Esophagus squamous epithelium (tissue), 5 donors: ENCODE measurements around the gene STAT3. TPM values are rescaled to one million over a fixed set of nuclear protein-coding genes. Genes with fewer than 3 reads are reported as not detected.
"Not testable (repeated sequence)": the region's sequence is repeated elsewhere in the genome, so short reads cannot be mapped to it uniquely, and the experiment has no call there.

Experiments
- DNase-seq: peaks from one replicate; lab custom pipeline; 2025; lab: John Stamatoyannopoulos, UW
- H3K27ac ChIP-seq, 4 donors: fragments of 200-600 bp; sonication (generic); one replicate each; pipeline ENCODE4 v1.5.1; 2016 to 2019; ENCODE audit warnings: mild to moderate bottlenecking in 1 of 4
- H3K27me3 ChIP-seq, 4 donors: fragments of 200-600 bp; sonication (generic); 1 replicate in 3 of 4; 2 replicates in 1 of 4; pipeline versions ENCODE4 v1.5.1 to v1.6.0; 2017 to 2021; ENCODE audit warnings: antibody characterized with exemption in 1 of 4
- H3K36me3 ChIP-seq, 3 donors: fragments of 200-600 bp; sonication (generic); one replicate each; pipeline ENCODE4 v1.5.1; 2016 to 2019
- H3K4me1 ChIP-seq, 3 donors: fragments of 200-600 bp; sonication (generic); one replicate each; pipeline ENCODE4 v1.5.1; 2017 to 2019
- H3K4me3 ChIP-seq, 4 donors: fragments of 200-600 bp; sonication (generic); 1 replicate in 3 of 4; 2 replicates in 1 of 4; pipeline ENCODE4 v1.5.1; 2016 to 2019; ENCODE audit warnings: mild to moderate bottlenecking in 2 of 4, moderate library complexity in 1 of 4
- H3K9me3 ChIP-seq, 3 donors: fragments of 200-600 bp; sonication (generic); one replicate each; pipeline ENCODE4 v1.5.1; 2016 to 2019
- POLR2A ChIP-seq, 4 donors: fragments of 450-650 bp; IDR thresholded peaks; one replicate each; pipeline ENCODE4 v1.6.1; 2017; ENCODE audit warnings: antibody characterized with exemption in 4 of 4, mild to moderate bottlenecking in 4 of 4, moderate library complexity in 3 of 4
- WGBS, 2 donors: methylation state at CpG; one replicate each; pipeline ENCODE4 v1.1.5; 2018; 5-methylcytosine and 5-hydroxymethylcytosine counted together
- intact Hi-C: fragments of 100-400 bp; cut with DNase I; formaldehyde crosslinking; loops from one replicate; pipeline ENCODE4 v1.15.0; 2022
- total RNA-seq, 4 donors: library from RNA; depleted of rRNA; stranded (reverse); fragments of >200 nt; gene quantifications; one replicate each; pipeline ENCODE4 v1.1.0, GENCODE V29; 2016
- TF ChIP-seq, protein P1 (sequence below), 6 experiments: fragments of 450-650 bp in 4 of 6; fragments of 200-600 bp in 2 of 6; sonication (generic) in 2 of 6; IDR thresholded peaks; one replicate each; pipeline ENCODE4 v1.5.1; 2016 to 2019; ENCODE audit warnings: antibody characterized with exemption in 6 of 6, mild to moderate bottlenecking in 4 of 6, moderate library complexity in 4 of 6
- donor health status: DM: yes; HTN: yes; CAD: no.

STAT3 gene
- total RNA-seq, 4 donors from 2014 or later: 137 to 229 (median 176) TPM

DNA sequence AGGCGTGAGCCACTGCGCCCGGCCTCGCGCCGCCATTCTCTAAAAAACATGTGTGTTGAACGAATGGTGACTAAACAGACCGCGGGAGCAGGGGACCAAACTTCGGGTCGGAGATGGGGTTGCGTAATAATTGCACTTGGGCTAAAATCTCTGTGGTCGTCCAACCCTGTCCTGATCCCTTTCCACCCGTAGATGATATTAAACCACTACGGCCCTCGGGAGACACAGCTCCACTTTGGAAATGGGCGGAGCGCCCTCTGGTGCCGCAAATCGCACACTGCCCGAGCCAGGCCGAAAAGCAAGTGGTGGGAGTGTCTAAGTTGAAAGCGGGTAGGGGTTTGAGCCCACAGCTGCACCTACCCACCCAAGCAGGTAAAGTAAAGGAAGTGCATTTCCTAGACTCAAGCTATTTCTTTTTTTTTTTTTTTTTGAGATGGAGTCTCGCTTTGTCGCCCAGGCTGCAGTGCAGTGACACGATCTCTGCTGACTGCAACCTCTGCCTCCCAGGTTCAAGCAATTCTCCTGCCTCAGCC lies 17.8 kb upstream of the STAT3 start:
- H3K36me3 ChIP-seq: peaks cover 5 to 32% (median 10%) of the 10 kb centered on the region in 3 donors
- 24 to 41% methylated on average over 15 to 22 of the region's 26 CpGs for WGBS, 2 donors
- H3K27ac ChIP-seq: peak overlapping the region; percentile 76 to 97 (median 88)
- no peaks in the 10 kb centered on the region for H3K9me3 ChIP-seq
- H3K27me3 ChIP-seq: no peaks in the 10 kb centered on the region
- TF ChIP-seq POLR2A (IDR thresholded peaks at IDR 0.05): no peak
- TF ChIP-seq, protein P1, sequence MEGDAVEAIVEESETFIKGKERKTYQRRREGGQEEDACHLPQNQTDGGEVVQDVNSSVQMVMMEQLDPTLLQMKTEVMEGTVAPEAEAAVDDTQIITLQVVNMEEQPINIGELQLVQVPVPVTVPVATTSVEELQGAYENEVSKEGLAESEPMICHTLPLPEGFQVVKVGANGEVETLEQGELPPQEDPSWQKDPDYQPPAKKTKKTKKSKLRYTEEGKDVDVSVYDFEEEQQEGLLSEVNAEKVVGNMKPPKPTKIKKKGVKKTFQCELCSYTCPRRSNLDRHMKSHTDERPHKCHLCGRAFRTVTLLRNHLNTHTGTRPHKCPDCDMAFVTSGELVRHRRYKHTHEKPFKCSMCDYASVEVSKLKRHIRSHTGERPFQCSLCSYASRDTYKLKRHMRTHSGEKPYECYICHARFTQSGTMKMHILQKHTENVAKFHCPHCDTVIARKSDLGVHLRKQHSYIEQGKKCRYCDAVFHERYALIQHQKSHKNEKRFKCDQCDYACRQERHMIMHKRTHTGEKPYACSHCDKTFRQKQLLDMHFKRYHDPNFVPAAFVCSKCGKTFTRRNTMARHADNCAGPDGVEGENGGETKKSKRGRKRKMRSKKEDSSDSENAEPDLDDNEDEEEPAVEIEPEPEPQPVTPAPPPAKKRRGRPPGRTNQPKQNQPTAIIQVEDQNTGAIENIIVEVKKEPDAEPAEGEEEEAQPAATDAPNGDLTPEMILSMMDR (IDR thresholded peaks at IDR 0.05): peak; percentile 76 to 94 (median 88)
- intact Hi-C loops: no loop called here
- H3K4me1 ChIP-seq: peaks cover 41 to 94% (median 74%) of the 10 kb centered on the region in 3 donors
- DNase-seq: no peak
- no peak overlapping the region for H3K4me3 ChIP-seq

DNA sequence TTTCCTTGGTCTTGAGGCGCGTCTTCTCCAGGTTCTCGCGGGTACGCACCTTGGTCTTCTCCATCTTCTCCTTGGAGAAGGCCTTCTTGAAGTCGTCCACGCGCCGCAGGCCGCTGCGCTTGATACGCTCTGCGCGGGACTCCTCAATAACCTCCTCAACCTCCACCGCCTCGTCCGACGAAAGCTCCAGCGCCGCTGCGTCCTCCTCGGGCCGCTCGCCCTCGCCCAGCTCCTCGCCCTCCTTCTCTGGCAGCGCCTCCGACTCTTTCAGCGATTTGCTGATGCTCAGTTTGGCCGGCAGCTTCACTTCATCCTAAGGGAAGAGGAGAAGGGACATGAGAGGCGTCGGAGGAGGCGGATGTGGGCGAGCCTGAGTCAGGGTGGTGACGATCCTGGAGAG lies 16.8 kb upstream of the STAT3 start:
- H3K27me3 ChIP-seq: no peaks in the 10 kb centered on the region
- WGBS, 2 donors: 90 to 92% methylated on average over 30 to 31 of the region's 35 CpGs
- H3K9me3 ChIP-seq: no peaks in the 10 kb centered on the region
- no peak overlapping the region for H3K4me3 ChIP-seq
- H3K4me1 ChIP-seq: peaks cover 38 to 92% (median 64%) of the 10 kb centered on the region in 3 donors
- no peak for DNase-seq
- TF ChIP-seq, protein P1 (IDR thresholded peaks at IDR 0.05): no peak
- no peak for TF ChIP-seq POLR2A (IDR thresholded peaks at IDR 0.05)
- H3K36me3 ChIP-seq: peaks cover 5 to 32% (median 10%) of the 10 kb centered on the region in 3 donors
- intact Hi-C loops: no loop called here
- H3K27ac ChIP-seq: peak overlapping the region in 2 of 4 donors; percentile 55 to 97

DNA sequence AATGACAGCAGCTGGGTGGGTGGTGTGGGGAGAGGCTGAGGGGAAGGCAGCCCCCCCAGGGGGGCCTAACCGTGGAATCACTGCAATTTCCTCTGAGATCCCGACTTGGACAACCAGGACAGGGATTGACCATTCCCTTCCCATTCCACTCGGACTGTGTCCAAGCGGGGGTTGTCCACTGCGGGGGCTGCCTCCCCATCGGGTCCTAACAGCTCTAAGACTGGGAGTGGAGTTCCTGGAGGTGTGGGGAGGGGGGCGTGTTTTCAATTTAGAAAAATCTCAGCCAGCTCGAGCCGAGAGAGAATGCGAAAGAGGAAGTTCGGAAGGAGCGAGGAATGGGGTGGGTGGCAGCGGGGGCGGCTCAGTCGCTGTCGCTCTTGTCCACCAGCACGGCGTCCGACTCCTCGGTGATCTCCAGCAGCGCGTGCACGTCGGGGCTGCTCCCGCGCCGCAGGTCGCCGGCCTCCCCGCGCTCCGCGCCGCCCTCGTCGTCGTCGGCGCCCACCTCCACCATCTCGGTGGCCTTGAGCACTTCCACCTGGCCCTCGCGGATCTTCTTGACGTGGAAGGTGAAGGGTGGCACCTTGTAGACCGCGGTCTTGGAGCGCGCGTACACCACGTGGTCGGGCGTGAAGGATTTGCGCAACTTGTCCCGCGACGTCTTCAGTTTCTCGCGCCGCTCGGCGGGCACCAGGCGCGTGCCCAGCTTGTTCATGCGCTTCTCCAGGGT lies 16.2 kb upstream of the STAT3 start:
- Histone ChIP-seq H3K27ac (peak overlapping the region in 3 of 4 donors; percentile 5 to 97 (median 42)), H3K27me3 (no peaks in the 10 kb centered on the region), H3K36me3 (peaks cover 5 to 32% (median 10%) of the 10 kb centered on the region in 3 donors), H3K4me1 (peaks cover 37 to 92% (median 58%) of the 10 kb centered on the region in 3 donors), H3K4me3 (no peak overlapping the region), H3K9me3 (no peaks in the 10 kb centered on the region)
- TF ChIP-seq, protein P1 (IDR thresholded peaks at IDR 0.05): no peak
- no peak for TF ChIP-seq POLR2A (IDR thresholded peaks at IDR 0.05)
- intact Hi-C loops: loop anchor here (5.0 kb wide), 1 partner anchor 82 kb away; no protein-coding TSS in a partner anchor
- WGBS, 2 donors: 79 to 82% methylated on average over 44 to 58 of the region's 63 CpGs
- DNase-seq: no peak

DNA sequence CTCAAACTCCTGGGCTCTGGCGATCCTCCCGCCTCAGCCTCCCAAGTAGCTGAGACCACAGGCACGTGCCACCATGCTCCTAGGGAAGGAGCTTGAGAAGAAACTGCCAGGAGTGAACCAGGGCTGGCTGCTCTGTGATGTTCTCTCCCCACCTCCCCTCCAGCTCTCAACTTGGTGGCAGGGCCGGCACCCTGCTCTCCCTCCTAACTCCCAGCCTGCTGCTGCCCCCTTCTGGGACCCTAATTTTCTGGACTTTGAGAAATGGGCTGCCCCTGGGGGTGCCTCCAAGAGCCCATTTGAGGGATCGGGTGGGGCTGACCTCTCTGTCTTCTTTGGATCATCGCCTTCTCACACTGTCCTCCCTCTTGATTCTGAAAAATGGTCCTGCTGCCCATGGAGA lies 14.9 kb upstream of the STAT3 start:
- no peaks in the 10 kb centered on the region for H3K27me3 ChIP-seq
- peaks cover 28 to 92% (median 52%) of the 10 kb centered on the region in 3 donors for H3K4me1 ChIP-seq
- TF ChIP-seq, protein P1 (IDR thresholded peaks at IDR 0.05): peak in 3 of 6 experiments; percentile 11 to 16 (median 16)
- no peak for TF ChIP-seq POLR2A (IDR thresholded peaks at IDR 0.05)
- peak overlapping the region in 3 of 4 donors; percentile 11 to 97 (median 32) for H3K27ac ChIP-seq
- no peaks in the 10 kb centered on the region for H3K9me3 ChIP-seq
- H3K4me3 ChIP-seq: no peak overlapping the region
- DNase-seq: no peak
- intact Hi-C loops: loop anchor here (5.0 kb wide), 1 partner anchor 81 kb away; no protein-coding TSS in a partner anchor
- H3K36me3 ChIP-seq: peaks cover 5 to 32% (median 10%) of the 10 kb centered on the region in 3 donors
- 44 to 73% methylated on average over 2 to 4 of the region's 6 CpGs for WGBS, 2 donors

DNA sequence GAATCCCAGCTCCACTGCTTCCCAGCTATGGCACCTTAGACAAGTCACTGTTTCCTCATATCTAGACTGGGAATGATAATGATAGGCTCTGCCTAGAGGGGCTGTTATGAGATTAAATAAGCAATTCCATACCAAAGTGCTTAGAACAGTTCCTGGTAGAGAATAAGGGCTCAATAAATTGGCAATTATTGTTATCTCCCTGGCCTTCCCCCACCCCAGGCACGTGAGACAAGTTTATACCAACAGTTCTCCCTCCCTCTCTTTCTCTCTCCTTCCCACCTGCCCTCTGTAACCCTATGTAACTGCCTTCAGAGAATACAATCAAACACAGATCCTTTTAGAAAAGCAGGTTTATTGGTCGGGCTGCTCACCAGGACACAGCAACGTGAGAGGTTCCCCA lies 13.9 kb upstream of the STAT3 start:
- intact Hi-C loops: loop anchor here (5.0 kb wide), 1 partner anchor 80 kb away; no protein-coding TSS in a partner anchor
- peaks cover 18 to 86% (median 44%) of the 10 kb centered on the region in 3 donors for H3K4me1 ChIP-seq
- peak overlapping the region in 3 of 4 donors; percentile 24 to 97 (median 32) for H3K27ac ChIP-seq
- no peak for DNase-seq
- no peak for TF ChIP-seq POLR2A (IDR thresholded peaks at IDR 0.05)
- TF ChIP-seq, protein P1 (IDR thresholded peaks at IDR 0.05): no peak
- peaks cover 5 to 32% (median 10%) of the 10 kb centered on the region in 3 donors for H3K36me3 ChIP-seq
- 22 to 36% methylated on average over 3 of the region's 3 CpGs for WGBS, 2 donors
- H3K27me3 ChIP-seq: no peaks in the 10 kb centered on the region
- H3K4me3 ChIP-seq: no peak overlapping the region
- H3K9me3 ChIP-seq: no peaks in the 10 kb centered on the region

DNA sequence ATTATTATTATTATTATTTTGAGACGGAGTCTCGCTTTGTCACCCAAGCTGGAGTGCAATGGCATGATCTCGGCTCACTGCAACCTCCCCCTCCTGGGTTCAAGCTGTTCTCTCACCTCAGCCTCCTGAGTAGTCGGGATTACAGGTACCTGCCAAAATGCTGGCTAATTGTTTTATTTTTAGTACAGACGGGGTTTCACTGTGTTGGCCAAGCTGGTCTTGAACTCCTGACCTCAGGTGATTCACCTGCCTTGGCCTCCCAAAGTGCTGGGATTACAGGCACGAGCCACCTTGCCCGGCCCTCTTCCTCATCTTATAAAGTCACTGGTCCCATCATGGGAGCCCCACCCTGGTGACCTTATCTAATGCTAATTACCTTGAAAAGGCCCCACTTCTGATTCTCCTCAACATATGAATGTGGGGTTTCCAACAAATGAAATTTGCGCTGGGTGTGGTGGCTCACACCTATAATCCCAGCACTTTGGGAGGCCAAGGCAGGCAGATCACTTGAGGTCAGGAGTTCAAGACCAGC lies 12.7 kb upstream of the STAT3 start:
- not testable (repeated sequence) for H3K4me3 ChIP-seq, H3K9me3 ChIP-seq, DNase-seq, H3K27me3 ChIP-seq
- 74 to 90% methylated on average over 4 to 8 of the region's 8 CpGs for WGBS, 2 donors
- intact Hi-C loops: loop anchor here (5.0 kb wide), 1 partner anchor 79 kb away; no protein-coding TSS in a partner anchor
- Histone ChIP-seq H3K36me3 (peaks cover 5 to 32% (median 10%) of the 10 kb centered on the region in 3 donors), H3K4me1 (peaks cover 9 to 74% (median 33%) of the 10 kb centered on the region in 3 donors), H3K27ac (peak overlapping the region in 1 of 4 donors; percentile 21)
